Chondrocyte (in vitro differentiated cells): Measurements from ENCODE around the gene LGI4. TPM values are rescaled to one million over a fixed set of nuclear protein-coding genes. Genes with fewer than 3 reads are reported as not detected.

Experiments
- DNase-seq: peaks from one replicate; pipeline ENCODE4 v3.0.0; 2021; ENCODE audit warnings: mixed read lengths, low spot score
- H3K27ac Mint-ChIP-seq: one replicate; pipeline ENCODE4 v1.8.0; 2021; ENCODE audit warnings: mild to moderate bottlenecking, moderate library complexity, mixed read lengths; ENCODE audit not compliant: unreplicated experiment
- H3K27me3 Mint-ChIP-seq: 2 replicates; pipeline ENCODE4 v1.8.0; 2021; ENCODE audit warnings: low read depth, mixed read lengths
- H3K36me3 Mint-ChIP-seq: 2 replicates; pipeline ENCODE4 v1.8.0; 2021; ENCODE audit warnings: low read depth, mixed read lengths
- H3K4me1 Mint-ChIP-seq: 2 replicates; pipeline ENCODE4 v1.8.0; 2021; ENCODE audit warnings: low read depth, mild to moderate bottlenecking, mixed read lengths
- H3K4me3 Mint-ChIP-seq: one replicate; pipeline ENCODE4 v1.8.0; 2021; ENCODE audit warnings: mild to moderate bottlenecking, moderate library complexity, mixed read lengths; ENCODE audit not compliant: unreplicated experiment
- H3K9me3 Mint-ChIP-seq: 2 replicates; pipeline ENCODE4 v1.8.0; 2021; ENCODE audit warnings: low read depth, mixed read lengths
- total RNA-seq: library from RNA; stranded (reverse); gene quantifications from 3 replicates; pipeline ENCODE4 v1.2.1, GENCODE V29; 2021
- TF ChIP-seq, protein P1 (sequence below): fragments of 200-600 bp; sonication (generic); IDR thresholded peaks from 2 replicates; pipeline ENCODE4 v1.5.0; 2021; ENCODE audit warnings: antibody characterized with exemption, mild to moderate bottlenecking, moderate library complexity

The LGI4 gene
- total RNA-seq, 1 donor from 2014 or later = 1.3 TPM

GRCh38 chr19:35169221-35169995 is 34.5 kb upstream of the LGI4 start:
- Mint-ChIP-seq H3K4me3 (no peak overlapping the region), H3K36me3 (peaks cover 19% of the 10 kb centered on the region), H3K27me3 (no peaks in the 10 kb centered on the region), H3K27ac (no peak overlapping the region), H3K9me3 (peaks cover 15% of the 10 kb centered on the region), H3K4me1 (peaks cover 20% of the 10 kb centered on the region)
- TF ChIP-seq, protein P1, sequence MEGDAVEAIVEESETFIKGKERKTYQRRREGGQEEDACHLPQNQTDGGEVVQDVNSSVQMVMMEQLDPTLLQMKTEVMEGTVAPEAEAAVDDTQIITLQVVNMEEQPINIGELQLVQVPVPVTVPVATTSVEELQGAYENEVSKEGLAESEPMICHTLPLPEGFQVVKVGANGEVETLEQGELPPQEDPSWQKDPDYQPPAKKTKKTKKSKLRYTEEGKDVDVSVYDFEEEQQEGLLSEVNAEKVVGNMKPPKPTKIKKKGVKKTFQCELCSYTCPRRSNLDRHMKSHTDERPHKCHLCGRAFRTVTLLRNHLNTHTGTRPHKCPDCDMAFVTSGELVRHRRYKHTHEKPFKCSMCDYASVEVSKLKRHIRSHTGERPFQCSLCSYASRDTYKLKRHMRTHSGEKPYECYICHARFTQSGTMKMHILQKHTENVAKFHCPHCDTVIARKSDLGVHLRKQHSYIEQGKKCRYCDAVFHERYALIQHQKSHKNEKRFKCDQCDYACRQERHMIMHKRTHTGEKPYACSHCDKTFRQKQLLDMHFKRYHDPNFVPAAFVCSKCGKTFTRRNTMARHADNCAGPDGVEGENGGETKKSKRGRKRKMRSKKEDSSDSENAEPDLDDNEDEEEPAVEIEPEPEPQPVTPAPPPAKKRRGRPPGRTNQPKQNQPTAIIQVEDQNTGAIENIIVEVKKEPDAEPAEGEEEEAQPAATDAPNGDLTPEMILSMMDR = no peak
- DNase-seq = no peak

GRCh38 chr19:35168196-35168595 is 33.3 kb upstream of the LGI4 start:
- Mint-ChIP-seq H3K9me3 (peaks cover 23% of the 10 kb centered on the region), H3K27ac (no peak overlapping the region), H3K36me3 (peaks cover 29% of the 10 kb centered on the region), H3K27me3 (no peaks in the 10 kb centered on the region), H3K4me1 (peaks cover 22% of the 10 kb centered on the region), H3K4me3 (no peak overlapping the region)
- TF ChIP-seq, protein P1 = no peak
- DNase-seq = no peak

- Mint-ChIP-seq H3K4me3 (no peak overlapping the region), H3K27me3 (no peaks in the 10 kb centered on the region), H3K36me3 (peaks cover 32% of the 10 kb centered on the region), H3K4me1 (peaks cover 29% of the 10 kb centered on the region), H3K9me3 (peaks cover 30% of the 10 kb centered on the region), H3K27ac (no peak overlapping the region)
- TF ChIP-seq, protein P1 = no peak
- DNase-seq = no peak
These were observed 32.6 kb upstream of the LGI4 start for GRCh38 chr19:35167251-35168119.

- DNase-seq = no peak
- TF ChIP-seq, protein P1 = no peak
- Mint-ChIP-seq H3K4me3 (no peak overlapping the region), H3K27ac (no peak overlapping the region), H3K27me3 (no peaks in the 10 kb centered on the region), H3K36me3 (peaks cover 41% of the 10 kb centered on the region), H3K4me1 (peaks cover 33% of the 10 kb centered on the region), H3K9me3 (peaks cover 34% of the 10 kb centered on the region)
These were observed 31.5 kb upstream of the LGI4 start for GRCh38 chr19:35166100-35167063.
